Trophoblast cell (in vitro differentiated cells and primary cell): ENCODE results near the gene LRP4.

Experiments used
- DNase-seq, 2 donors: peaks; one replicate each; pipeline ENCODE4 v3.0.0-alpha.2; 2016
- H2AFZ ChIP-seq: 2 replicates; pipeline ENCODE4 v1.6.1; 2013; ENCODE audit warnings: low read length, moderate library complexity, mild to moderate bottlenecking; ENCODE audit not compliant: insufficient read depth, poor library complexity
- H2AK5ac ChIP-seq: 2 replicates; pipeline ENCODE4 v1.6.1; 2013; ENCODE audit warnings: mild to moderate bottlenecking, low read length
- H2BK120ac ChIP-seq: 2 replicates; pipeline ENCODE4 v1.6.1; 2013; ENCODE audit warnings: low read length, mild to moderate bottlenecking, moderate library complexity; ENCODE audit not compliant: insufficient read depth, poor library complexity
- H2BK12ac ChIP-seq: 2 replicates; pipeline ENCODE4 v1.6.1; 2013; ENCODE audit warnings: mild to moderate bottlenecking, low read length, moderate library complexity
- H2BK5ac ChIP-seq: 2 replicates; pipeline ENCODE4 v1.6.1; 2013; ENCODE audit warnings: low read length, low read depth, moderate library complexity, mild to moderate bottlenecking; ENCODE audit not compliant: poor library complexity
- H3K14ac ChIP-seq: 2 replicates; pipeline ENCODE4 v1.6.1; 2013; ENCODE audit warnings: mild to moderate bottlenecking, low read length
- H3K18ac ChIP-seq: 2 replicates; pipeline ENCODE4 v1.6.1; 2013; ENCODE audit warnings: mild to moderate bottlenecking, low read length
- H3K23ac ChIP-seq: 2 replicates; pipeline ENCODE4 v1.6.1; 2013; ENCODE audit warnings: low read length
- H3K27ac ChIP-seq: 2 replicates; pipeline ENCODE4 v1.5.1; 2013; ENCODE audit warnings: low read depth, mild to moderate bottlenecking, inconsistent platforms, low read length, moderate library complexity
- H3K27me3 ChIP-seq: 2 replicates; pipeline ENCODE4 v1.6.1; 2013; ENCODE audit warnings: inconsistent platforms, mild to moderate bottlenecking, low read length, moderate library complexity; ENCODE audit not compliant: insufficient read depth
- H3K36me3 ChIP-seq, 2 experiments: 1 replicate in 1 of 2; 2 replicates in 1 of 2; pipeline ENCODE4 v1.6.1; 2013; ENCODE audit warnings: low read length in 2 of 2, mild to moderate bottlenecking in 2 of 2, moderate library complexity in 1 of 2; ENCODE audit not compliant: insufficient read depth in 2 of 2, control insufficient read depth in 1 of 2
- H3K4ac ChIP-seq: 2 replicates; pipeline ENCODE4 v1.6.1; 2013; ENCODE audit warnings: low read depth, mild to moderate bottlenecking, low read length, moderate library complexity
- H3K4me1 ChIP-seq, 2 experiments: 1 replicate in 1 of 2; 2 replicates in 1 of 2; pipeline ENCODE4 v1.6.1; 2013; ENCODE audit warnings: low read length in 2 of 2, mild to moderate bottlenecking in 2 of 2, moderate library complexity in 1 of 2; ENCODE audit not compliant: insufficient read depth in 2 of 2, control insufficient read depth in 1 of 2
- H3K4me2 ChIP-seq: 2 replicates; pipeline ENCODE4 v1.6.1; 2013; ENCODE audit warnings: inconsistent platforms, mild to moderate bottlenecking, low read length, moderate library complexity
- H3K4me3 ChIP-seq: 2 replicates; pipeline ENCODE4 v1.5.1; 2013; ENCODE audit warnings: mild to moderate bottlenecking, low read depth, low read length, inconsistent platforms
- H3K79me1 ChIP-seq: one replicate; pipeline ENCODE4 v1.6.1; 2013; ENCODE audit warnings: low read length
- H3K79me2 ChIP-seq: 2 replicates; pipeline ENCODE4 v1.6.1; 2013; ENCODE audit warnings: low read length, mild to moderate bottlenecking; ENCODE audit not compliant: control insufficient read depth, insufficient read depth, poor library complexity
- H3K9ac ChIP-seq: 2 replicates; pipeline ENCODE4 v1.6.1; 2013; ENCODE audit warnings: mild to moderate bottlenecking, low read length
- H3K9me3 ChIP-seq: 2 replicates; pipeline ENCODE4 v1.6.1; 2013; ENCODE audit warnings: low read depth, mild to moderate bottlenecking, control low read depth, inconsistent platforms, low read length; ENCODE audit not compliant: insufficient read depth
- H4K12ac ChIP-seq: 2 replicates; pipeline ENCODE4 v1.6.1; 2013; ENCODE audit warnings: low read depth, mild to moderate bottlenecking, low read length, moderate library complexity
- H4K8ac ChIP-seq: 2 replicates; pipeline ENCODE4 v1.6.1; 2013; ENCODE audit warnings: low read depth, mild to moderate bottlenecking, low read length, moderate library complexity
- H4K91ac ChIP-seq: one replicate; pipeline ENCODE4 v1.6.1; 2013; ENCODE audit warnings: low read depth, mild to moderate bottlenecking, low read length, moderate library complexity
- WGBS: extraction: QIAGEN DNeasy Blood & Tissue Kit; methylation state at CpG from one replicate; pipeline ENCODE4 v1.1.7; 2013; ENCODE audit warnings: missing lambda C conversion rate; ENCODE audit not compliant: insufficient read length, insufficient coverage; ENCODE audit errors: extremely low coverage; 5-methylcytosine and 5-hydroxymethylcytosine counted together

LRP4 gene

DNA sequence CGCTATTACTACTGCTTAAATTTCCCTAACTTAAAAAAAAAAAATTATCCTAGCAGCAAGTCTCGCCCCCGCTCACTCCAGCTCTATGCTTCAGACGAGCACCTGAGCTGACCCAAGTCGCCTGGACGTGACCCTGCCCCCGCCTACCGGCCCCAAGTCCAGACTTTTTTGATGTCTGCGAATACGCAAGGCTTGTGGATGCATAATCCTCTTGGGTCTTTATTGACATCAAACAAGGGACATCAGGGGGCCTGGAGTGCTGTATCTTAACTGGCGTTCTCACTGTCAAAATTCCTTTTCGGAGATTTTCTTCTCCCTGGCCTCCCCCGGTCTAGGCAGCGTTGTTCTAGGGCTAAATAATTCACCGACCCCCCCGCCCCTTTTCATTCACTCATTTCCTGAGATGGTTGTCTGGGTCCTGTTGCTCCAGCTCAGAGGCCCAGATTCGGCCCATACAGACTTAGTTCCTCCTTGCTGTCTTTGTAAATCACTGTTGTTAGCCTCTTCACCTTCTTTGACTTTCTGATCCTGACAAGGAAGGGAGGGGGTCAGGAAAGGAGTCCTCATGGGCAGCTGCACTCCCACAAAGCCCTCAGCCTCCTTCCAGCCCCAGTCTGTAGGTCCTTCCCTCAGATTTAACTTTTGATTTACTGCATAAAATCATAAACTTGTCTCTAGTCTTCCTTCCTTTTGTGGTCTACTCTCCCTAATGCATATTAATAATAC is 601 bp upstream of the LRP4 start:
- WGBS: no CpG with 5 or more reads among the region's 17 CpGs
- no peaks in the 10 kb centered on the region for H3K27me3 ChIP-seq
- H3K79me1 ChIP-seq: peaks cover 4% of the 10 kb centered on the region
- no peak overlapping the region for H2BK120ac ChIP-seq
- peak overlapping the region; percentile 88 for H2AFZ ChIP-seq
- H2BK12ac ChIP-seq: peak overlapping the region; percentile 56
- H3K4me2 ChIP-seq: peak overlapping the region; percentile 78
- H3K27ac ChIP-seq: no peak overlapping the region
- no peak overlapping the region for H3K18ac ChIP-seq
- H3K9me3 ChIP-seq: no peaks in the 10 kb centered on the region
- no peak overlapping the region for H4K8ac ChIP-seq
- peaks cover 6% of the 10 kb centered on the region for H3K79me2 ChIP-seq
- H2BK5ac ChIP-seq: no peak overlapping the region
- H3K4me1 ChIP-seq: peaks cover 9 to 10% of the 10 kb centered on the region in 2 experiments
- no peak overlapping the region for H2AK5ac ChIP-seq
- H3K9ac ChIP-seq: no peak overlapping the region
- H3K4me3 ChIP-seq: peak overlapping the region; percentile 32
- no peak overlapping the region for H3K23ac ChIP-seq
- H3K4ac ChIP-seq: no peak overlapping the region
- peak overlapping the region; percentile 13 for H4K91ac ChIP-seq
- no peaks in the 10 kb centered on the region for H3K36me3 ChIP-seq
- DNase-seq: no peak
- no peak overlapping the region for H3K14ac ChIP-seq
- H4K12ac ChIP-seq: no peak overlapping the region

DNA sequence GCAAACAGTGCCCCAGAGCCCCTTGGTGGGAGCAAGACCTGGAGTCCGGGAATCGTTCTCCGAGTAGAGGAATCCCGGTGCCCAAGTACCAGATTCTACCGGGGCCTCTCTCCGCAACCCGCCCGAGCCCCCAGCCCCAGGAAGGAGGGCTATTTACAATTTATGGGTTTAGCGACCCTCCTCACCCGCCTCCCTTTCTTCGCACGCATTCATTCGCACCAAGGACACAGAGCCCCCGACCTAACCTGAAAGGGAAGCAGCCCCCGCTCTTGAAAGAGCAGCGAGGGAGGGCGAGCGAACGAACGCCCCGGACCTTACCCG is 628 bp downstream of the LRP4 start:
- H3K23ac ChIP-seq: no peak overlapping the region
- H3K4me3 ChIP-seq: peak overlapping the region; percentile 76
- H2BK120ac ChIP-seq: no peak overlapping the region
- H3K79me1 ChIP-seq: peaks cover 4% of the 10 kb centered on the region
- H2AFZ ChIP-seq: peak overlapping the region; percentile 26
- H3K4me1 ChIP-seq: peaks cover 17 to 18% of the 10 kb centered on the region in 2 experiments
- H2AK5ac ChIP-seq: no peak overlapping the region
- H4K91ac ChIP-seq: no peak overlapping the region
- no peaks in the 10 kb centered on the region for H3K27me3 ChIP-seq
- no CpG with 5 or more reads among the region's 22 CpGs for WGBS
- H3K27ac ChIP-seq: no peak overlapping the region
- no peak overlapping the region for H3K4ac ChIP-seq
- no peak overlapping the region for H2BK12ac ChIP-seq
- H3K4me2 ChIP-seq: peak overlapping the region; percentile 78
- H3K9ac ChIP-seq: peak overlapping the region; percentile 14
- no peaks in the 10 kb centered on the region for H3K9me3 ChIP-seq
- H2BK5ac ChIP-seq: no peak overlapping the region
- H3K36me3 ChIP-seq: no peaks in the 10 kb centered on the region
- H3K79me2 ChIP-seq: peaks cover 6% of the 10 kb centered on the region
- peak overlapping the region; percentile 27 for H4K12ac ChIP-seq
- peak overlapping the region; percentile 20 for H3K14ac ChIP-seq
- H3K18ac ChIP-seq: no peak overlapping the region
- no peak for DNase-seq
- H4K8ac ChIP-seq: peak overlapping the region; percentile 17

DNA sequence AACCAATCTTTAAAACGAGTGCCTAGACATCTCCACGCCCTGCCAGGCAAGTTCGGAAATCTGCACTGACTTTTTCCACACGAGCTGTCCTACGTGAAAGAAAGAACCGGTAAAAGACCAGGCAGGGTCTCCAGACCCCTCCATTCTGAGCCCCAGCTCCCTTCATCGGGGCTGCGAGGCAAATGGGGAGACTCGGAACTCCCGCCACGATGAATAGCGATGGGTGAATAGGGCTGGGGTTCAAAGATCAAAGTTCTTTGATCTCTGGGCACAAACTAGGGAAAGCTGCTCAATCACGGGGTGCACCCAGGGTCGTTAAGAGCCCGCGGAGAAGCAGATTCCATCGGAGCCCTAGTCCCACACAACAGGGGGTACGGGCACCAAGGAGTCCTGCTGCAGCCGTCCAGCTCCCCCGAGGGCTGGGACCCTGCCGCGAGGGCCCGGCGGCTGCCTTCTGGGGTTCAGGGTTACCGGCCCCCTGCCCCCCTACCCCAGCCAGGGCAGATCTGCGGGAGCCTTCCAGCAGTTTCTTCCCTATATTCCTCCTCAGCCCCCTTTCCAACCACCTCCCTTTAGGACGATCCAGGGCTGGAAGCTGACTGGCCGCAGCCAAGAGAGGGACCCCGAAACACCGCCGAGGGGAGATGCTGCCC is 1.1 kb downstream of the LRP4 start:
- peak overlapping the region; percentile 27 for H4K12ac ChIP-seq
- H3K79me2 ChIP-seq: peaks cover 6% of the 10 kb centered on the region
- peak overlapping the region; percentile 17 for H4K8ac ChIP-seq
- H3K79me1 ChIP-seq: peaks cover 4% of the 10 kb centered on the region
- H3K36me3 ChIP-seq: no peaks in the 10 kb centered on the region
- no peak overlapping the region for H3K23ac ChIP-seq
- H3K9me3 ChIP-seq: no peaks in the 10 kb centered on the region
- H2BK120ac ChIP-seq: peak overlapping the region; percentile 25
- peak overlapping the region; percentile 78 for H3K4me2 ChIP-seq
- peak overlapping the region; percentile 20 for H3K14ac ChIP-seq
- H3K9ac ChIP-seq: peak overlapping the region; percentile 14
- no CpG with 5 or more reads among the region's 31 CpGs for WGBS
- peak overlapping the region; percentile 17 for H3K4ac ChIP-seq
- no peak for DNase-seq
- peak overlapping the region; percentile 76 for H3K4me3 ChIP-seq
- no peaks in the 10 kb centered on the region for H3K27me3 ChIP-seq
- peak overlapping the region; percentile 24 for H2AK5ac ChIP-seq
- peak overlapping the region; percentile 13 for H4K91ac ChIP-seq
- H3K18ac ChIP-seq: peak overlapping the region; percentile 26
- H2BK12ac ChIP-seq: peak overlapping the region; percentile 30
- H2AFZ ChIP-seq: peak overlapping the region; percentile 41
- no peak overlapping the region for H2BK5ac ChIP-seq
- H3K27ac ChIP-seq: no peak overlapping the region
- peaks cover 21 to 22% of the 10 kb centered on the region in 2 experiments for H3K4me1 ChIP-seq

DNA sequence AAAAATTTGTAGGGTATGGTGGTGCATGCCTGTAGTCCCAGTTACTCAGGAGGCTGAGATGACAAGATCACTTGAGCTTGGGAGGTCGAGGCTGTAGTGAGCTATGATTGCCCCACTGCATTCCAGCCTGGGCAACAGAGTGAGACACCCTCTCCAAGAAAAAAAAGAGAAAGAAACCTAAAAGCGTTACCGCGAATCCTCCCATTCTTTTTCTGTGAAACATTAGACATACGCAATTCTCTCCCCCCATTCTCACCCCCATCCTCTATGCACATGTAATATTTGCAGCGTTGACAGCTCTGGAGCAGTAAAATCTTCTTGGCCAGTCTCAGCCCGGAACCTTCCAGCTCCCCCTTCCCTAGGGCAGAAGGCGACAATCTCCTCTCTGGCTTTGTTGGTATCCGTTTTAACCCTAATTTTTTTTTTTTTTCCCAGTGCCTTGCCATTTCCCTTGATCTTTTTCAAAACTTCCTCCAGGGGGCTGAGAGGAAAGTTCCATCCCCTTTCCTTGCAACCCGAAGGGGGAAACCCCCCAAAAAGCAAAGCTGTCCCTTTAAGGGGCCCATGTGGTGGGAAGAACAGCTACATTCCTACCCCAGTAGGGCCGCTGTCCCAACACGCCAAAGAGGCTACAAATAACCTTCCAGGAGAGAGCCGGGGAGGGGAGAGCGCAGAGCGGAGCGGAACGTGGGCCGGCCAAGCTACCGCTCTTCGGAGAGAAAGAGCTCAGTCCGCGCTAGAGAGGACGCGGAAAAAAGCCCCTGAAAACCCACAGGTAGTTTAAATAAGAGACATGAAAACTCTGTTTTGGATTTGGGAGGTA is 1.9 kb downstream of the LRP4 start:
- Histone ChIP-seq H2AK5ac (no peak overlapping the region), H3K79me1 (peaks cover 4% of the 10 kb centered on the region), H3K4me3 (peak overlapping the region; percentile 4), H3K36me3 (no peaks in the 10 kb centered on the region), H2BK12ac (no peak overlapping the region), H2AFZ (peak overlapping the region; percentile 41), H4K8ac (peak overlapping the region; percentile 54), H3K9ac (no peak overlapping the region), H3K4me1 (peaks cover 21 to 23% of the 10 kb centered on the region in 2 experiments), H4K91ac (no peak overlapping the region), H3K4me2 (peak overlapping the region; percentile 78), H3K18ac (no peak overlapping the region), H2BK120ac (no peak overlapping the region), H3K4ac (no peak overlapping the region), H3K9me3 (no peaks in the 10 kb centered on the region), H3K14ac (no peak overlapping the region), H3K27ac (no peak overlapping the region), H3K79me2 (peaks cover 6% of the 10 kb centered on the region), H3K27me3 (no peaks in the 10 kb centered on the region), H4K12ac (no peak overlapping the region), H3K23ac (no peak overlapping the region), H2BK5ac (no peak overlapping the region)
- no CpG with 5 or more reads among the region's 24 CpGs for WGBS
- DNase-seq: peak; percentile 39 to 63
